Activated CD8-positive, alpha-beta memory T cell treated with anti-CD3 and anti-CD28 coated beads for 48 hours (primary cell): ENCODE measurements around the gene SIRPB1.
"Not testable (repeated sequence)": the region's sequence is repeated elsewhere in the genome, so short reads cannot be mapped to it uniquely, and the experiment has no call there.

ENCODE experiments used
- DNase-seq, 3 experiments: peaks; one replicate each; pipeline ENCODE4 v3.0.0-alpha.2; 2020; ENCODE audit warnings: low read depth in 2 of 3, low spot score in 2 of 3

The SIRPB1 gene

DNA sequence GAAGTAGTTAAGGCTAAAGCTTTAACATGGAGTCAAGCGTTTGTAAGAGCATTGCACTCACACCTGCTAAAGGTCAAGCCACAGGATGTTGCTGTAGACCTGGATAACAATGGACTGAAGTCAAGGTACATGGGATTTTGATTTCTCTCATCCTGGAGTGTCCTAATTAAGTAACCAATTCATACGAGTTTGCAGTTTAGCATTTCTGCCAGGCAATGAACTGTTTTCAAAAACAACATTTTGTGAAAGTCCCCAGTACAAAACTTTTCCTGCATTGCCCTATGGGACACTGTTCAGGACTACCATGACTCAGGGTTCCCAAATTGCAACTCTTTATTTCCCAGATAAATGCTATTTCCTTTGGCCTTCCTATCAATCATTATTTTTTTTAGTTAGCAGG lies 17.4 kb upstream of the SIRPB1 start:
- no peak for DNase-seq

DNA sequence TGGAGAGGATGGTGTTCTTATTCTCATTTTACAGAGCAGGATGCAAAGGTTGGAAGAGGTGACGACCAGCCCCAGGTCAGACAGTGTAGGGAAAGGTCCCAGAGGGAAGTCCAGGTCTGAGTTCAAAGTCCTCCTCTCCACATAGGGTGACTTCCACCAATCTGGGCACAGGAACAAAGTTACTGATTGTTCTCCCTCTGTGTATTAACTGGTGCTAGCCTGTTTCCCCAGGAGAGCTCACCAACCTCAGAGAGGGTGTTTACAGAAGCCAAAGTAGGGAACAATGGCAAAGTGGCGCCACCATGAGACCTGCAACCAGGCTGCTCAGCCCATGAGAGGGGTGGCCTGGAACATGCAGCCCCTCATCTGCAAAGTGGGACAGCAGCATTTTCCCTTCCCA lies 16.8 kb upstream of the SIRPB1 start:
- no peak for DNase-seq

GRCh38 chr20:1635291-1635979 lies 15.6 kb upstream of the SIRPB1 start:
- no peak for DNase-seq

GRCh38 chr20:1633535-1633934 lies 13.7 kb upstream of the SIRPB1 start:
- no peak for DNase-seq

DNA sequence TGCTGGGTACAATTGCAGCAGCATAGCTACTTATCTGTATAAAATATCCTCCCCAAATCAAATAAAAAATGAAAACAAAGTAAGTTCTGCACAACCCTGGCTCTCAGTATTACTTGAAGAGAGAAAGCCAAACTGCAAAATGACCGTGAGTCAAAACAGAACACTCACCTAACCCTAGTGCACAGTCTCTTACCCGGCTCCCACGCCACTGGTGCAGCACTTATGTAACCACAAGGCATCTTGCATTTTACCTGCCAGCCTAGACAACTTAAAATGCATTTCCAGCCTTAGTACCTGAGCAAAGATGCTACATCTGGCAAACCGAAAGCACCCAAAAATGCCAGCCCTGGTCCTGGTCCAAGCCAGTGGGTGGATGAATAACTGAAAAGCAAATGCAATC lies 12.4 kb upstream of the SIRPB1 start:
- DNase-seq, result no peak

- DNase-seq, result no peak
Measured at GRCh38 chr20:1631309-1632151, 11.7 kb upstream of the SIRPB1 start.

GRCh38 chr20:1630186-1630585 lies 10.4 kb upstream of the SIRPB1 start:
- DNase-seq, result no peak

- DNase-seq, result no peak
Measured at GRCh38 chr20:1629321-1629720, 9.5 kb upstream of the SIRPB1 start.

GRCh38 chr20:1628621-1629020 lies 8.8 kb upstream of the SIRPB1 start:
- DNase-seq, result no peak

DNA sequence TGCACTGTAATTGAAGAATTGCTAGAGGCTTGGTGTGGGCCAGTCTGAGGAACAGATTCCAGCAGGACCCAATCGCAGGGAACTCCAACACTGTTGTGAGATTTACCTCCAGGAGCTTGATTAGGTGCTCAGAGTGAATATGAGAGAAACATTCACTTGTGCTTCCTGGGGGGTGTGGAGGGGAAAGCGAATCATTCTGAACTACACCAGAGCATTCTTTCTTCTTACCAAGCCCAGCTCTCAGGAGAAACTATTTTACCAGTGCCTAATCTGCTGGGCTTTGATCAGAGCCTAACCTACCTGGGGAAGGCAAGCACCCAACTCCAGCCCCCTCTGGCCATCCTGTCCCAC lies 7.4 kb upstream of the SIRPB1 start:
- no peak for DNase-seq

GRCh38 chr20:1626528-1627199 lies 6.9 kb upstream of the SIRPB1 start:
- no peak for DNase-seq

- no peak for DNase-seq
Measured at GRCh38 chr20:1625083-1625690, 5.4 kb upstream of the SIRPB1 start.

- no peak for DNase-seq
Measured at GRCh38 chr20:1623501-1624205, 3.8 kb upstream of the SIRPB1 start.

- DNase-seq, result no peak
Measured at GRCh38 chr20:1622450-1622849, 2.6 kb upstream of the SIRPB1 start.

DNA sequence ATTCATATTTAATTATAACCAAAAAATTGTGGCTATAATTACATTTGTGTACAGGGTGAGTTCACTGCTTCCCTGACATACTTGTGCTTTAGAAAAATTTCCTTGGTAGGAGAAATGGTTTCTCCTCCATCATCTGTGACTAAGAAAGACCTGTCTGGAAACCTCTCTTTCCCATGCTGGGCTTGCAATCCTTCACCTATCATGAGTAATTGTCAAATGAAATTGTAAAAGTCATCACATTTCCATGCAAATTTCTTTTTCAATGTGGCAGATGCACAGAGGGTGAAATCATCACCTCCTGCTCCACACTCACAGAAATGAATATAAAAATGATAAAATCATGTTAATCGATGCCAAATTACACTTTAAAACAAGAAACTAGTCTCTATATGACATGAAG lies 1.5 kb upstream of the SIRPB1 start:
- DNase-seq, result no peak

DNA sequence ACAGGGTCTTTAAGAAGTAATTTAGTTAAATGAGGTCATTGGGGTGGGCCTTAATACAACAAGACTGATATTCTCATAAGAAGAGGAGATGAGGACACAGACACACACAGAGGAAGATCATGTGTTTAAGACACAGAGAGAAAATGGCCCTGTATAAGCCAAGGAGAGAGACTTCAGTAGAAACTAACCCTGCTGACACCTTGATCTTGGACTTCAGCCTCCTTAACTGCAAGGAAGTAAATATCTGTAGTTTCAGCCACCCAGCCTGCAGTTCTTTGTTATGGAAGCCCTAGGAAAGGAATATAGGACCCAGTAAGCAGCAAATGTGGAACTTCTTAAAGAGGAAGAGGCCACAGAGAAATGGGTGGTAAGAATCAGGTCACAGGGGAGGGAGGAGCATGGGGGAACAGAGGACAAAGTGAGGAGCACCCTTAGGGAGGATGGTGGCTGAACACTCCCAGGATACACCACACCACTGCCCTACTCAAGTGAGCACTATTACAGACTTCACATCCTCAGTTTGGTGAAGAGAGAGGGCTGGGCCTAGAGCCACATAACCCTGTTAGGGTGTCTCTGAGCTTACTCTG lies 762 bp downstream of the SIRPB1 start:
- DNase-seq, result no peak

- DNase-seq, result no peak
Measured at GRCh38 chr20:1618479-1618878, 1.3 kb downstream of the SIRPB1 start.

DNA sequence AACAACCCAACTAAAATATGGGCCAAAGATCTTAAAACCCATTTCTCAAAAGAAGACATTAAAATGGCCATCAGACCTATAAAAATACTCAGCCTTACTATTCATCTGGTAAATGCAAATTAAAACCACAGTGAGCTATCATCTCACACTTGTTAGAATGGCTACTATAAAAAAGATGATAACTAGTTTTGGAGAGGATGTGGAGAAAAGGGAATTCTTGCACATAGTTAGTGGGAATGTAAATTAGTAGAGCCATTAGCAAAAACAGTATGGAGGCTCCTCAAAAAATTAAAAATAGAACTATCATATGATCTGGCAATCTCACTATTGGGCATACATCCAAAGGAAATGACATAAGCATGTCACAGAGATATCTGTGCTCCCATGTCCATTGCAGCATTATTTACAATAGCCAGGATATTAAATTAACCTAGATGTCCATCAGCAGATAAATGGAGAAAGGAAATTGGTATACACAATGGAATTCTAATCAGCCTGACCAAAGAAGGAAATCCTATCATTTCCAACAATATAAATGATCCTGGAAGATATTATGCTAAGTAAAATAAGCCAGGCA lies 2.9 kb downstream of the SIRPB1 start:
- no peak for DNase-seq

GRCh38 chr20:1610404-1610803 lies 9.4 kb downstream of the SIRPB1 start:
- DNase-seq, result not testable (repeated sequence)

DNA sequence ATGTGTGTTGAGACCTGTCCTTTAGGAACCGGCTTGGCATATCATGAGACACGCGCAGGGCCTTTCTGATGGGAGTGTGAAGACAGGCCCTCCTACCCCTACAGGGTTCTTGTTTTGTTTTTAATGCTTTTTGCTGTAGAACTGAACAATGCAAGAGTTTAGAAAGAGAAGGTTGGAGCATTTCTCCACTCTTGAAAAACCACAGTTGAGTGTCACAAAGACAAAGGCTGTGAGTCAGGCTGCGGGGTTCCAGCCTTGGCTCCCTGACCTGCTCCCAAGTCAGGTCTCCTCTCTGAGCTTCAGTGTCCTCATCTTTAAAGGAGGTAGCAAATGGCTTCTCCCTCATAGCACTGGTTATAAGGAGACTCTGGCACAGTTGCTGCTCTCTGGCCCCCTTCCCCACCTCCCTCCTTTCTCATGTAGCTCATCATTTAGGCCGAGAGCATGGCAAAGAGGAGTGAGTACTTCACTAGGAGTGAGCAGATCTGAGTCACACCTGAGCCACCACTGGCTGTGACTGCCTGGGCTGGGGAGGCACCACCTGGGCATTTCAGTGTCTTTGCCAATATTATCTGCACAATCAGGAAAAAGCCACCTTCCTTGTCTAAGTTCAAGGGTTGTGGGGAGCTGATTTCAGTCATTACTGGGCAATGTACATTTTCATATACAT lies 11.0 kb downstream of the SIRPB1 start:
- not testable (repeated sequence) for DNase-seq
